HCT116 (cell line): ENCODE results near the gene SNORC. TPM values are rescaled to one million over a fixed set of nuclear protein-coding genes. Genes with fewer than 3 reads are reported as not detected.

Experiments used
- ATAC-seq: fragments of 200-7000 bp; cut with Tn5 transposase; 2 replicates; pipeline ENCODE4 v1.9.1; 2020; ENCODE audit warnings: mild to moderate bottlenecking, moderate library complexity
- BruUV-seq: library from RNA; stranded (reverse); fragments of 400-500 nt; replicated peaks from 2 replicates; lab custom pipeline; 2021; lab: Mats Ljungman, UMichigan
- CTCF ChIA-PET: fragments of 300-600 bp; sonication (Branson Sonifier 250); formaldehyde crosslinking; loops from one replicate; lab custom pipeline; 2021; ENCODE audit warnings: antibody characterized with exemption; lab: Charles Lee
- POLR2A ChIA-PET: fragments of 300-600, 350-600 bp; sonication (Branson Sonifier 250); formaldehyde crosslinking; loops from one replicate; lab custom pipeline; 2021; ENCODE audit warnings: antibody characterized with exemption; lab: Charles Lee
- RAD21 ChIA-PET, 2 experiments: fragments of 300-600 bp; sonication (Branson Sonifier 250); formaldehyde crosslinking; loops; one replicate each; lab custom pipeline; 2023; ENCODE audit warnings: low total read pairs in 2 of 2; ENCODE audit not compliant: uncharacterized antibody in 2 of 2, unreplicated experiment in 2 of 2, low non-redundant PET in 1 of 2; lab: Charles Lee
- DNase-seq: peaks from one replicate; pipeline ENCODE4 v3.0.0-alpha.2; 2010; ENCODE audit warnings: low read depth, low spot score
- H2AFZ ChIP-seq: fragments of 200-600 bp; shearing (Covaris generic), sonication (generic); 2 replicates; pipeline ENCODE4 v1.6.1; 2017; ENCODE audit warnings: low read depth, mixed run types, mixed read lengths, antibody characterized with exemption, low read length; ENCODE audit not compliant: poor library complexity, severe bottlenecking
- H3K27ac ChIP-seq: 2 replicates; pipeline ENCODE4 v1.5.1; 2012; ENCODE audit warnings: low read depth, low read length
- H3K27me3 ChIP-seq: fragments of 200-600 bp; sonication (generic); 2 replicates; pipeline ENCODE4 v1.6.1; 2016; ENCODE audit warnings: mixed run types, low read length, mixed read lengths; ENCODE audit not compliant: insufficient read depth
- H3K36me3 ChIP-seq, 2 experiments: fragments of 200-500 bp in 1 of 2; fragments of 200-600 bp in 1 of 2; sonication (Bioruptor generic) in 1 of 2; sonication (generic) in 1 of 2; 2 replicates each; pipeline versions ENCODE4 v1.5.1 to v1.6.1; 2014 to 2016; ENCODE audit warnings: low read length in 2 of 2, inconsistent platforms in 1 of 2, mixed read lengths in 1 of 2, mixed run types in 1 of 2; ENCODE audit not compliant: insufficient read depth in 2 of 2, control insufficient read depth in 1 of 2
- H3K4me1 ChIP-seq, 2 experiments: fragments of 200-600 bp in 1 of 2; sonication (generic) in 1 of 2; 2 replicates each; pipeline versions ENCODE4 v1.5.1 to v1.6.1; 2012 to 2017; ENCODE audit warnings: low read length in 2 of 2, inconsistent platforms in 1 of 2, mild to moderate bottlenecking in 1 of 2, mixed read lengths in 1 of 2, mixed run types in 1 of 2, moderate library complexity in 1 of 2; ENCODE audit not compliant: insufficient read depth in 2 of 2, control insufficient read depth in 1 of 2
- H3K4me2 ChIP-seq: fragments of 200-600 bp; sonication (generic); 2 replicates; pipeline ENCODE4 v1.6.1; 2017; ENCODE audit warnings: mixed run types, low read length, mixed read lengths
- H3K4me3 ChIP-seq, 2 experiments: fragments of 200-600 bp in 1 of 2; sonication (generic) in 1 of 2; replicated peaks in 1 of 2; 2 replicates each; pipeline ENCODE4 v1.5.1; 2011 to 2016; ENCODE audit warnings: low read length in 2 of 2, control low read depth in 1 of 2, low read depth in 1 of 2, mild to moderate bottlenecking in 1 of 2, mixed read lengths in 1 of 2, mixed run types in 1 of 2
- H3K79me2 ChIP-seq: fragments of 200-600 bp; sonication (generic); 2 replicates; pipeline ENCODE4 v1.6.1; 2017; ENCODE audit warnings: mild to moderate bottlenecking, mixed run types, low read length, moderate library complexity, mixed read lengths; ENCODE audit not compliant: insufficient read depth
- H3K9ac ChIP-seq: fragments of 200-600 bp; sonication (generic); 2 replicates; pipeline ENCODE4 v1.6.1; 2016; ENCODE audit warnings: low read length, mixed read lengths
- H3K9me2 ChIP-seq: fragments of 200-600 bp; sonication (generic), shearing (Covaris generic); 2 replicates; pipeline ENCODE4 v1.6.1; 2017; ENCODE audit warnings: mixed run types, mild to moderate bottlenecking, moderate library complexity; ENCODE audit not compliant: insufficient read depth
- H3K9me3 ChIP-seq, 2 experiments: fragments of 200-500 bp in 1 of 2; fragments of 200-600 bp in 1 of 2; sonication (Bioruptor generic) in 1 of 2; sonication (generic) in 1 of 2; 2 replicates each; pipeline ENCODE4 v1.6.1; 2014 to 2017; ENCODE audit warnings: low read length in 2 of 2, mixed read lengths in 2 of 2, inconsistent platforms in 1 of 2, low read depth in 1 of 2, mild to moderate bottlenecking in 1 of 2, mixed run types in 1 of 2, moderate library complexity in 1 of 2; ENCODE audit not compliant: control insufficient read depth in 1 of 2, insufficient read depth in 1 of 2
- H4K20me1 ChIP-seq: fragments of 200-600 bp; sonication (generic), shearing (Covaris generic); 2 replicates; pipeline ENCODE4 v1.6.1; 2017; ENCODE audit warnings: mixed run types, mild to moderate bottlenecking, moderate library complexity; ENCODE audit not compliant: insufficient read depth
- ATF3 ChIP-seq: IDR thresholded peaks from 2 replicates; pipeline ENCODE4 v1.6.1; 2012
- CBX3 ChIP-seq: IDR thresholded peaks from 2 replicates; pipeline ENCODE4 v1.6.1; 2012; ENCODE audit warnings: low read depth
- EGR1 ChIP-seq: IDR thresholded peaks from 2 replicates; pipeline ENCODE4 v1.6.1; 2012; ENCODE audit warnings: low read depth
- JUND ChIP-seq: IDR thresholded peaks from 2 replicates; pipeline ENCODE4 v1.6.1; 2012
- MAX ChIP-seq: IDR thresholded peaks from 2 replicates; pipeline ENCODE4 v1.6.1; 2012
- TCF7L2 ChIP-seq: IDR thresholded peaks from 2 replicates; pipeline ENCODE4 v1.7.0; 2011; ENCODE audit warnings: borderline replicate concordance, inconsistent platforms; ENCODE audit not compliant: insufficient read depth, insufficient read length; ENCODE audit errors: extremely low read depth
- ZNF274 ChIP-seq: fragments of 200-500 bp; sonication (Bioruptor generic); IDR thresholded peaks from 2 replicates; pipeline ENCODE4 v1.6.1; 2014; ENCODE audit warnings: mild to moderate bottlenecking, low read depth, low read length, inconsistent platforms
- intact Hi-C: fragments of 100-400 bp; cut with micrococcal nuclease; formaldehyde crosslinking; loops from 2 replicates; pipeline ENCODE4 v1.10.0; 2022
- total RNA-seq: library from RNA; stranded (reverse); gene quantifications from one replicate; pipeline ENCODE4 v1.2.1, GENCODE V29; 2021; ENCODE audit not compliant: unreplicated experiment

Gene SNORC
- total RNA-seq, 1 experiment from 2014 or later: 14.0 TPM

GRCh38 chr2:232924433-232924832, 54.4 kb downstream of the SNORC start (continued):
- TF ChIP-seq TCF7L2 (no peak), ATF3 (no peak)

GRCh38 chr2:232925153-232925820, 55.2 kb downstream of the SNORC start:
- H3K79me2 ChIP-seq: no peaks in the 10 kb centered on the region
- no peak overlapping the region for H3K27ac ChIP-seq
- RAD21 ChIA-PET: no interaction called here
- no peaks in the 10 kb centered on the region for H3K9me2 ChIP-seq
- H2AFZ ChIP-seq: no peak overlapping the region
- intact Hi-C loops: no loop called here
- no peak for DNase-seq
- ATAC-seq: peak; percentile 67; the same call in 1 of the 2 replicates
- no peak overlapping the region for H3K9ac ChIP-seq
- CTCF ChIA-PET: interaction anchor here (1.6 kb wide), 1 partner anchor 72 kb away, joined by 3 read pairs; no protein-coding TSS in a partner anchor
- H3K4me2 ChIP-seq: no peak overlapping the region
- no peaks in the 10 kb centered on the region for H3K36me3 ChIP-seq
- no peaks in the 10 kb centered on the region for H3K9me3 ChIP-seq
- H3K4me1 ChIP-seq: no peaks in the 10 kb centered on the region; a peak in 1 of 4 replicates
- TF ChIP-seq ZNF274 (no peak), CBX3 (no peak)
- POLR2A ChIA-PET: no interaction called here
- no peaks in the 10 kb centered on the region for H4K20me1 ChIP-seq
- no peaks in the 10 kb centered on the region for H3K27me3 ChIP-seq
- no TSS peak for BruUV-seq
- no peak overlapping the region for H3K4me3 ChIP-seq

GRCh38 chr2:232925821-232926156, 55.7 kb downstream of the SNORC start:
- Histone ChIP-seq H3K4me1 (no peaks in the 10 kb centered on the region; a peak in 1 of 4 replicates), H3K36me3 (no peaks in the 10 kb centered on the region), H3K9ac (no peak overlapping the region), H3K27ac (no peak overlapping the region), H3K4me3 (no peak overlapping the region), H3K4me2 (no peak overlapping the region), H3K27me3 (no peaks in the 10 kb centered on the region), H3K9me2 (no peaks in the 10 kb centered on the region), H2AFZ (no peak overlapping the region), H4K20me1 (no peaks in the 10 kb centered on the region), H3K9me3 (no peaks in the 10 kb centered on the region), H3K79me2 (no peaks in the 10 kb centered on the region)
- RAD21 ChIA-PET: no interaction called here
- TF ChIP-seq JUND (no peak), EGR1 (no peak), MAX (no peak), CBX3 (no peak)
- DNase-seq (no peak), ATAC-seq (no peak)
- intact Hi-C loops: no loop called here
- BruUV-seq: no TSS peak
- POLR2A ChIA-PET: no interaction called here
- CTCF ChIA-PET: interaction anchor here (1.6 kb wide), 1 partner anchor 72 kb away, joined by 3 read pairs; no protein-coding TSS in a partner anchor
